ENCODE data around the gene MYDGF.

The MYDGF gene

GRCh38 chr19:4673726-4674125 lies 3.6 kb upstream of the MYDGF start:
- no peak for DNase-seq

- DNase-seq, result no peak
These were observed 3.1 kb upstream of the MYDGF start for GRCh38 chr19:4673216-4673615.

GRCh38 chr19:4671185-4671851 lies 1.2 kb upstream of the MYDGF start:
- no peak for DNase-seq

GRCh38 chr19:4664642-4665041 lies 5.5 kb downstream of the MYDGF start:
- DNase-seq, result no peak

- DNase-seq, result no peak
These were observed 7.3 kb downstream of the MYDGF start for GRCh38 chr19:4662812-4663211.

- DNase-seq, result no peak
These were observed 8.0 kb downstream of the MYDGF start for GRCh38 chr19:4662020-4662695.

GRCh38 chr19:4660993-4661392 lies 9.1 kb downstream of the MYDGF start:
- DNase-seq, result no peak

GRCh38 chr19:4660181-4660791 lies 9.9 kb downstream of the MYDGF start:
- DNase-seq, result no peak

GRCh38 chr19:4657835-4658234 lies 12.3 kb downstream of the MYDGF start:
- DNase-seq, result no peak

GRCh38 chr19:4657262-4657661 lies 12.9 kb downstream of the MYDGF start:
- DNase-seq, result no peak

- DNase-seq, result no peak
These were observed 14.0 kb downstream of the MYDGF start for GRCh38 chr19:4656102-4656501.

GRCh38 chr19:4654437-4655361 lies 15.4 kb downstream of the MYDGF start:
- no peak for DNase-seq

GRCh38 chr19:4653793-4654436 lies 16.2 kb downstream of the MYDGF start:
- DNase-seq, result no peak

GRCh38 chr19:4652075-4652474 lies 18.1 kb downstream of the MYDGF start:
- no peak for DNase-seq

- DNase-seq, result no peak
These were observed 20.0 kb downstream of the MYDGF start for GRCh38 chr19:4650159-4650558.

- DNase-seq, result no peak
These were observed 20.6 kb downstream of the MYDGF start for GRCh38 chr19:4649392-4650047.

- DNase-seq, result no peak
These were observed 22.2 kb downstream of the MYDGF start for GRCh38 chr19:4647676-4648644.

GRCh38 chr19:4645718-4646117 lies 24.4 kb downstream of the MYDGF start:
- no peak for DNase-seq

GRCh38 chr19:4642625-4643024 lies 27.5 kb downstream of the MYDGF start:
- DNase-seq, result no peak

GRCh38 chr19:4641132-4641531 lies 29.0 kb downstream of the MYDGF start:
- DNase-seq, result no peak

Data from KG1 (cell line).